HCT116 (cell line): ENCODE data around the gene SLC4A7. TPM values are rescaled to one million over a fixed set of nuclear protein-coding genes. Genes with fewer than 3 reads are reported as not detected.
"Not testable (repeated sequence)": the region's sequence is repeated elsewhere in the genome, so short reads cannot be mapped to it uniquely, and the experiment has no call there.

Experiments used
- ATAC-seq: fragments of 200-7000 bp; cut with Tn5 transposase; 2 replicates; pipeline ENCODE4 v1.9.1; 2020; ENCODE audit warnings: mild to moderate bottlenecking, moderate library complexity
- BruUV-seq: library from RNA; stranded (reverse); fragments of 400-500 nt; replicated peaks from 2 replicates; lab custom pipeline; 2021; lab: Mats Ljungman, UMichigan
- CTCF ChIA-PET: fragments of 300-600 bp; sonication (Branson Sonifier 250); formaldehyde crosslinking; loops from one replicate; lab custom pipeline; 2021; ENCODE audit warnings: antibody characterized with exemption; lab: Charles Lee
- POLR2A ChIA-PET: fragments of 300-600, 350-600 bp; sonication (Branson Sonifier 250); formaldehyde crosslinking; loops from one replicate; lab custom pipeline; 2021; ENCODE audit warnings: antibody characterized with exemption; lab: Charles Lee
- RAD21 ChIA-PET, 2 experiments: fragments of 300-600 bp; sonication (Branson Sonifier 250); formaldehyde crosslinking; loops; one replicate each; lab custom pipeline; 2023; ENCODE audit warnings: low total read pairs in 2 of 2; ENCODE audit not compliant: uncharacterized antibody in 2 of 2, unreplicated experiment in 2 of 2, low non-redundant PET in 1 of 2; lab: Charles Lee
- DNase-seq: peaks from one replicate; pipeline ENCODE4 v3.0.0-alpha.2; 2010; ENCODE audit warnings: low read depth, low spot score
- H2AFZ ChIP-seq: fragments of 200-600 bp; shearing (Covaris generic), sonication (generic); 2 replicates; pipeline ENCODE4 v1.6.1; 2017; ENCODE audit warnings: low read depth, mixed run types, mixed read lengths, antibody characterized with exemption, low read length; ENCODE audit not compliant: poor library complexity, severe bottlenecking
- H3K27ac ChIP-seq: 2 replicates; pipeline ENCODE4 v1.5.1; 2012; ENCODE audit warnings: low read depth, low read length
- H3K27me3 ChIP-seq: fragments of 200-600 bp; sonication (generic); 2 replicates; pipeline ENCODE4 v1.6.1; 2016; ENCODE audit warnings: mixed run types, low read length, mixed read lengths; ENCODE audit not compliant: insufficient read depth
- H3K36me3 ChIP-seq, 2 experiments: fragments of 200-500 bp in 1 of 2; fragments of 200-600 bp in 1 of 2; sonication (Bioruptor generic) in 1 of 2; sonication (generic) in 1 of 2; 2 replicates each; pipeline versions ENCODE4 v1.5.1 to v1.6.1; 2014 to 2016; ENCODE audit warnings: low read length in 2 of 2, inconsistent platforms in 1 of 2, mixed read lengths in 1 of 2, mixed run types in 1 of 2; ENCODE audit not compliant: insufficient read depth in 2 of 2, control insufficient read depth in 1 of 2
- H3K4me1 ChIP-seq, 2 experiments: fragments of 200-600 bp in 1 of 2; sonication (generic) in 1 of 2; 2 replicates each; pipeline versions ENCODE4 v1.5.1 to v1.6.1; 2012 to 2017; ENCODE audit warnings: low read length in 2 of 2, inconsistent platforms in 1 of 2, mild to moderate bottlenecking in 1 of 2, mixed read lengths in 1 of 2, mixed run types in 1 of 2, moderate library complexity in 1 of 2; ENCODE audit not compliant: insufficient read depth in 2 of 2, control insufficient read depth in 1 of 2
- H3K4me2 ChIP-seq: fragments of 200-600 bp; sonication (generic); 2 replicates; pipeline ENCODE4 v1.6.1; 2017; ENCODE audit warnings: mixed run types, low read length, mixed read lengths
- H3K4me3 ChIP-seq, 2 experiments: fragments of 200-600 bp in 1 of 2; sonication (generic) in 1 of 2; replicated peaks in 1 of 2; 2 replicates each; pipeline ENCODE4 v1.5.1; 2011 to 2016; ENCODE audit warnings: low read length in 2 of 2, control low read depth in 1 of 2, low read depth in 1 of 2, mild to moderate bottlenecking in 1 of 2, mixed read lengths in 1 of 2, mixed run types in 1 of 2
- H3K79me2 ChIP-seq: fragments of 200-600 bp; sonication (generic); 2 replicates; pipeline ENCODE4 v1.6.1; 2017; ENCODE audit warnings: mild to moderate bottlenecking, mixed run types, low read length, moderate library complexity, mixed read lengths; ENCODE audit not compliant: insufficient read depth
- H3K9ac ChIP-seq: fragments of 200-600 bp; sonication (generic); 2 replicates; pipeline ENCODE4 v1.6.1; 2016; ENCODE audit warnings: low read length, mixed read lengths
- H3K9me2 ChIP-seq: fragments of 200-600 bp; sonication (generic), shearing (Covaris generic); 2 replicates; pipeline ENCODE4 v1.6.1; 2017; ENCODE audit warnings: mixed run types, mild to moderate bottlenecking, moderate library complexity; ENCODE audit not compliant: insufficient read depth
- H3K9me3 ChIP-seq, 2 experiments: fragments of 200-500 bp in 1 of 2; fragments of 200-600 bp in 1 of 2; sonication (Bioruptor generic) in 1 of 2; sonication (generic) in 1 of 2; 2 replicates each; pipeline ENCODE4 v1.6.1; 2014 to 2017; ENCODE audit warnings: low read length in 2 of 2, mixed read lengths in 2 of 2, inconsistent platforms in 1 of 2, low read depth in 1 of 2, mild to moderate bottlenecking in 1 of 2, mixed run types in 1 of 2, moderate library complexity in 1 of 2; ENCODE audit not compliant: control insufficient read depth in 1 of 2, insufficient read depth in 1 of 2
- H4K20me1 ChIP-seq: fragments of 200-600 bp; sonication (generic), shearing (Covaris generic); 2 replicates; pipeline ENCODE4 v1.6.1; 2017; ENCODE audit warnings: mixed run types, mild to moderate bottlenecking, moderate library complexity; ENCODE audit not compliant: insufficient read depth
- EGR1 ChIP-seq: IDR thresholded peaks from 2 replicates; pipeline ENCODE4 v1.6.1; 2012; ENCODE audit warnings: low read depth
- ELF1 ChIP-seq: IDR thresholded peaks from 2 replicates; pipeline ENCODE4 v1.6.1; 2012; ENCODE audit warnings: low read depth, borderline replicate concordance
- EZH2phosphoT487 ChIP-seq: fragments of 200-600 bp; IDR thresholded peaks from 2 replicates; pipeline ENCODE4 v1.6.1; 2018; ENCODE audit warnings: antibody characterized with exemption, borderline replicate concordance
- FOSL1 ChIP-seq: IDR thresholded peaks from 2 replicates; pipeline ENCODE4 v1.6.1; 2012; ENCODE audit warnings: low read depth
- SIN3A ChIP-seq: IDR thresholded peaks from 2 replicates; pipeline ENCODE4 v1.6.1; 2012; ENCODE audit warnings: low read depth
- TCF7L2 ChIP-seq: IDR thresholded peaks from 2 replicates; pipeline ENCODE4 v1.7.0; 2011; ENCODE audit warnings: borderline replicate concordance, inconsistent platforms; ENCODE audit not compliant: insufficient read depth, insufficient read length; ENCODE audit errors: extremely low read depth
- ZFX ChIP-seq: fragments of 450-650 bp; IDR thresholded peaks from 2 replicates; pipeline ENCODE4 v1.6.1; 2017
- ZNF274 ChIP-seq: fragments of 200-500 bp; sonication (Bioruptor generic); IDR thresholded peaks from 2 replicates; pipeline ENCODE4 v1.6.1; 2014; ENCODE audit warnings: mild to moderate bottlenecking, low read depth, low read length, inconsistent platforms
- intact Hi-C: fragments of 100-400 bp; cut with micrococcal nuclease; formaldehyde crosslinking; loops from 2 replicates; pipeline ENCODE4 v1.10.0; 2022
- total RNA-seq: library from RNA; stranded (reverse); gene quantifications from one replicate; pipeline ENCODE4 v1.2.1, GENCODE V29; 2021; ENCODE audit not compliant: unreplicated experiment
- TF ChIP-seq, protein P1 (sequence below), 3 experiments: fragments of 200-600 bp in 1 of 3; sonication (generic) in 1 of 3; IDR thresholded peaks in 2 of 3; conservative IDR thresholded peaks in 1 of 3; 2 replicates each; pipeline ENCODE4 v1.5.1; 2012 to 2017; ENCODE audit warnings: low read depth in 2 of 3, low read length in 2 of 3, antibody characterized with exemption in 1 of 3, borderline replicate concordance in 1 of 3, control low read depth in 1 of 3, mild to moderate bottlenecking in 1 of 3, mixed read lengths in 1 of 3, mixed run types in 1 of 3, moderate library complexity in 1 of 3; ENCODE audit not compliant: insufficient read depth in 1 of 3

The SLC4A7 gene
- total RNA-seq, 1 experiment from 2014 or later, result 37.6 TPM

- TF ChIP-seq, protein P1, sequence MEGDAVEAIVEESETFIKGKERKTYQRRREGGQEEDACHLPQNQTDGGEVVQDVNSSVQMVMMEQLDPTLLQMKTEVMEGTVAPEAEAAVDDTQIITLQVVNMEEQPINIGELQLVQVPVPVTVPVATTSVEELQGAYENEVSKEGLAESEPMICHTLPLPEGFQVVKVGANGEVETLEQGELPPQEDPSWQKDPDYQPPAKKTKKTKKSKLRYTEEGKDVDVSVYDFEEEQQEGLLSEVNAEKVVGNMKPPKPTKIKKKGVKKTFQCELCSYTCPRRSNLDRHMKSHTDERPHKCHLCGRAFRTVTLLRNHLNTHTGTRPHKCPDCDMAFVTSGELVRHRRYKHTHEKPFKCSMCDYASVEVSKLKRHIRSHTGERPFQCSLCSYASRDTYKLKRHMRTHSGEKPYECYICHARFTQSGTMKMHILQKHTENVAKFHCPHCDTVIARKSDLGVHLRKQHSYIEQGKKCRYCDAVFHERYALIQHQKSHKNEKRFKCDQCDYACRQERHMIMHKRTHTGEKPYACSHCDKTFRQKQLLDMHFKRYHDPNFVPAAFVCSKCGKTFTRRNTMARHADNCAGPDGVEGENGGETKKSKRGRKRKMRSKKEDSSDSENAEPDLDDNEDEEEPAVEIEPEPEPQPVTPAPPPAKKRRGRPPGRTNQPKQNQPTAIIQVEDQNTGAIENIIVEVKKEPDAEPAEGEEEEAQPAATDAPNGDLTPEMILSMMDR (IDR thresholded peaks at IDR 0.05 in 2 of 3, conservative IDR thresholded peaks at IDR 0.05 in 1 of 3; ENCODE audit: borderline replicate concordance in 1 of 3, insufficient read depth in 1 of 3, low read depth in 2 of 3, low read length in 2 of 3), result no peak
- TF ChIP-seq EZH2phosphoT487 (no peak), ZNF274 (no peak), ZFX (no peak)
Observed at GRCh38 chr3:27335571-27335970, 148.6 kb downstream of the SLC4A7 start (continued).

DNA sequence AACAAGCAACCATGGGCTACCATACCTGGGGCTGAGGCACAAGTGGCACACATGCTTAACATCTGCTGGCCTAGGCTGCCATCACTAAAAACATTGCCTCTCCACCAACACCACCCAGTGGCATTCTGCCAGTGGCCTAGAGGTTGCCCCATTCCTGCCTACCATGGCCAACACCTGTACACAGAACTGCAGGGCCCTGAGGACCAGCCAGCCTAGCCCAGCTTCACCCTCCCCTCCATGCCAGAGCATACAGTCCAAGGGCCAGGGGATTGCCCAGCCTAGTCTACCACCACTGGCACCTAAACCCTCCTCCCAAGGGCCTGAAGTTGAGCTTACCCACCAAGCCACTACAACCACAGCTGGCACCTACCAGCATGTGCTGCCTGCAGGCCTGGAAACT, 150.3 kb downstream of the SLC4A7 start:
- BruUV-seq, result no TSS peak
- intact Hi-C loops, result no loop called here
- no peak for TF ChIP-seq FOSL1
- no peak for TF ChIP-seq TCF7L2
- TF ChIP-seq EGR1, result no peak
- no peak for TF ChIP-seq SIN3A
- TF ChIP-seq ELF1, result no peak
- TF ChIP-seq, all 23 proteins: peak for 0
- Histone ChIP-seq H4K20me1 (no peaks in the 10 kb centered on the region), H3K27ac (no peak overlapping the region), H3K79me2 (no peaks in the 10 kb centered on the region), H3K4me1 (no peaks in the 10 kb centered on the region), H3K4me3 (no peak overlapping the region), H3K4me2 (no peak overlapping the region), H3K9me3 (no peaks in the 10 kb centered on the region), H3K9ac (no peak overlapping the region), H3K36me3 (no peaks in the 10 kb centered on the region), H2AFZ (no peak overlapping the region), H3K27me3 (no peaks in the 10 kb centered on the region), H3K9me2 (no peaks in the 10 kb centered on the region)
- ChIA-PET POLR2A (no interaction called here), CTCF (no interaction called here), RAD21 (no interaction called here)
- ATAC-seq (no peak), DNase-seq (no peak)

GRCh38 chr3:27328982-27329762, 155.0 kb downstream of the SLC4A7 start:
- BruUV-seq, H2AFZ ChIP-seq, H3K79me2 ChIP-seq, CTCF ChIA-PET, H3K9me3 ChIP-seq, RAD21 ChIA-PET, H3K4me3 ChIP-seq, H3K36me3 ChIP-seq, ATAC-seq, POLR2A ChIA-PET, H3K4me2 ChIP-seq, H3K4me1 ChIP-seq, H3K9ac ChIP-seq, H3K27ac ChIP-seq, H3K9me2 ChIP-seq, intact Hi-C loops, H4K20me1 ChIP-seq, H3K27me3 ChIP-seq, DNase-seq: not testable (repeated sequence)
